K562 (cell line): ENCODE data around the gene SGSH. TPM values are rescaled to one million over a fixed set of nuclear protein-coding genes. Genes with fewer than 3 reads are reported as not detected.
A peak's percentile ranks its signal among the peaks of the same experiment; 100 is the strongest.

Experiments
- ATF7 ChIP-seq: fragments of 450-650 bp; IDR thresholded peaks from 2 replicates; pipeline ENCODE4 v1.7.1; 2014; ENCODE audit warnings: mild to moderate bottlenecking, moderate library complexity
- CAMTA2 ChIP-seq: fragments of 250-450 bp; sonication (Bioruptor Pico); conservative IDR thresholded peaks from 2 replicates; pipeline ENCODE4 v1.5.1; 2022
- CREB3L1 ChIP-seq: fragments of 450-650 bp; IDR thresholded peaks from 2 replicates; pipeline ENCODE4 v1.6.1; 2014; ENCODE audit warnings: low read depth, mild to moderate bottlenecking, moderate library complexity, borderline replicate concordance
- FOXJ3 ChIP-seq: sonication (generic); formaldehyde crosslinking; IDR thresholded peaks from 2 replicates; pipeline ENCODE4 v1.4.0; 2020; ENCODE audit warnings: mild to moderate bottlenecking, missing genetic modification reagents
- GATAD2A ChIP-seq: fragments of 450-650 bp; IDR thresholded peaks from 2 replicates; pipeline ENCODE4 v1.6.1; 2017
- HDAC8 ChIP-seq: fragments of 450-650 bp; IDR thresholded peaks from 2 replicates; pipeline ENCODE4 v1.6.1; 2016; ENCODE audit warnings: mild to moderate bottlenecking, missing genetic modification characterization, moderate library complexity, missing compliant biosample characterization
- HSF4 ChIP-seq: fragments of 250-450 bp; sonication (Bioruptor Pico); IDR thresholded peaks from 2 replicates; pipeline ENCODE4 v2.1.2; 2022; ENCODE audit warnings: mild to moderate bottlenecking, moderate library complexity, borderline replicate concordance
- NRF1 ChIP-seq, 2 experiments: fragments of 450-650 bp; IDR thresholded peaks in 1 of 2; conservative IDR thresholded peaks in 1 of 2; 2 replicates each; pipeline ENCODE4 v1.6.1; 2014; ENCODE audit warnings: mild to moderate bottlenecking in 2 of 2
- NUFIP1 ChIP-seq: fragments of 450-650 bp; IDR thresholded peaks from 2 replicates; pipeline ENCODE4 v1.6.1; 2018; ENCODE audit not compliant: partially characterized antibody
- SUPT5H ChIP-seq: fragments of 450-650 bp; IDR thresholded peaks from 2 replicates; pipeline ENCODE4 v1.6.1; 2016
- TEAD4 ChIP-seq, 2 experiments: sonication (generic) in 1 of 2; formaldehyde crosslinking in 1 of 2; IDR thresholded peaks; 2 replicates each; pipeline versions ENCODE4 v1.6.1 to v1.8.0; 2012 to 2022; ENCODE audit warnings: borderline replicate concordance in 1 of 2, inconsistent platforms in 1 of 2, low read length in 1 of 2, mild to moderate bottlenecking in 1 of 2, missing genetic modification reagents in 1 of 2
- ZNF224 ChIP-seq: sonication (generic); formaldehyde crosslinking; IDR thresholded peaks from 2 replicates; pipeline ENCODE4 v1.8.0; 2022; ENCODE audit warnings: mild to moderate bottlenecking, missing genetic modification reagents
- ZNF318 ChIP-seq, 2 experiments: fragments of 450-650 bp; IDR thresholded peaks; 2 replicates each; pipeline ENCODE4 v1.6.1; 2016; ENCODE audit warnings: mild to moderate bottlenecking in 2 of 2, borderline replicate concordance in 1 of 2, low read depth in 1 of 2, moderate library complexity in 1 of 2
- ZNF511 ChIP-seq: sonication (generic); formaldehyde crosslinking; IDR thresholded peaks from 2 replicates; pipeline ENCODE4 v1.8.0; 2022; ENCODE audit warnings: mild to moderate bottlenecking, missing genetic modification reagents
- ZNF740 ChIP-seq, 3 experiments: fragments of 200-800 bp in 1 of 3; sonication (Bioruptor generic) in 1 of 3; sonication (generic) in 1 of 3; formaldehyde crosslinking in 1 of 3; IDR thresholded peaks; 2 replicates each; pipeline versions ENCODE4 v1.6.1 to v1.8.0; 2016 to 2022; ENCODE audit warnings: mild to moderate bottlenecking in 2 of 3, missing compliant biosample characterization in 2 of 3, missing genetic modification characterization in 2 of 3, missing genetic modification reagents in 1 of 3
- polyA plus RNA-seq, 8 experiments: library from polyadenylated mRNA; depleted of rRNA in 4 of 8; stranded (reverse) in 5 of 8; unstranded in 3 of 8; fragments of >200 nt; fragmentation: Nextera tagmentation in 2 of 8; fragmentation: Illumina TruSeq in 1 of 8; extraction: Ambion mirVana in 2 of 8; extraction: Trizol in 1 of 8; gene quantifications; 2 replicates each; pipeline versions ENCODE4 v1.2.1 to v1.2.3, GENCODE V29; 2011 to 2014; ENCODE audit warnings: inconsistent platforms in 1 of 8, missing spikeins in 1 of 8
- total RNA-seq, 7 experiments: library from RNA; depleted of rRNA in 6 of 7; stranded (reverse); fragments of >200 nt in 6 of 7; fragmentation: Illumina TruSeq in 2 of 7; extraction: Trizol in 2 of 7; gene quantifications; 2 replicates each; pipeline versions ENCODE4 v1.2.1 to v1.2.3, GENCODE V29; 2011 to 2021; ENCODE audit warnings: low replicate concordance in 1 of 7

Gene SGSH
- total and polyA plus RNA-seq, 9 of the 15 experiments (the other 6 are each of a cell fraction or from before 2014, with no cell fraction given): 0.25 to 15.7 (median 4.9) TPM

GRCh38 chr17:80254396-80255251 is 34.5 kb upstream of the SGSH start (continued):
- TF ChIP-seq ZNF318 (IDR thresholded peaks at IDR 0.05; ENCODE audit: borderline replicate concordance in 1 of 2, low read depth in 1 of 2): peak in 1 of 2 experiments; percentile 77; a peak in 1 of 4 replicates
- 0 out of 2 replicates have a peak, but pooled peaks have one; percentile 13 for TF ChIP-seq CAMTA2
- TF ChIP-seq HDAC8 (tag): peak; percentile 89
- no peak for TF ChIP-seq NRF1 (conservative IDR thresholded peaks at IDR 0.05 in 1 of 2, IDR thresholded peaks at IDR 0.05 in 1 of 2)
- TF ChIP-seq TEAD4 (IDR thresholded peaks at IDR 0.05; ENCODE audit: low read length): peak; percentile 83
- TF ChIP-seq TEAD4 (CRISPR knock-in tag; IDR thresholded peaks at IDR 0.05; ENCODE audit: borderline replicate concordance): no peak
- peak; percentile 87; the same call in 1 of the 2 replicates for TF ChIP-seq HSF4
- no peak for TF ChIP-seq ZNF740 (CRISPR knock-in tag; IDR thresholded peaks at IDR 0.05)
- TF ChIP-seq ZNF740 (tag; IDR thresholded peaks at IDR 0.05): peak in 1 of 2 experiments; percentile 59; a peak in 2 of 4 replicates
- TF ChIP-seq NUFIP1: peak; percentile 23
- peak; percentile 75 for TF ChIP-seq ATF7
- peak; percentile 27; the same call in 1 of the 2 replicates for TF ChIP-seq CREB3L1
- no peak for TF ChIP-seq ZNF511
- no peak for TF ChIP-seq ZNF224 (CRISPR knock-in tag)
- no peak for TF ChIP-seq FOXJ3 (CRISPR knock-in tag)
- peak; percentile 58 for TF ChIP-seq SUPT5H
- peak; percentile 99 for TF ChIP-seq GATAD2A
